GM12872 (cell line): ENCODE results near the gene TENM4.

Experiments used
- TF ChIP-seq, protein P1 (sequence below): IDR thresholded peaks from 3 replicates; pipeline ENCODE4 v1.5.1; 2011; ENCODE audit warnings: low read depth, mild to moderate bottlenecking, low read length, moderate library complexity; ENCODE audit not compliant: insufficient read depth

The TENM4 gene

DNA sequence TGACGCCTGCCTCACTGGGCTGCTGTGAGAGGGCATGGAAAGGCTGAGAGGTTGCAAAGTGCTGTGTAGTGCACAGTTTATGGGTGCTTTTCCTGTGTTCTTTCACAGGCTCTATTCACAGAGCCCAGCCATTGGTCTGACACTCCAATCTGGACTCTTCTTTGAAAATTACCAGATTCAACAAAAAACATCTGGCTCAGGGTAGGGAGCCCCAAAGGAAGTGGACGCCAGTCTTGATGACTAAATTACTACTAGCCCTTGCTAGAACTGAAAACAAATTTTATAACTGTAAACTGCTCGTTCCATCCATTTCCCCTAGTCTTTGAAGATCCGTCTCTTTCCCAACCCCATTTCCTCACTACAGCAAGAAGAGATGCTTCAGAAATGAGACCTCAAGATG lies 178.6 kb downstream of the TENM4 start:
- TF ChIP-seq, protein P1, sequence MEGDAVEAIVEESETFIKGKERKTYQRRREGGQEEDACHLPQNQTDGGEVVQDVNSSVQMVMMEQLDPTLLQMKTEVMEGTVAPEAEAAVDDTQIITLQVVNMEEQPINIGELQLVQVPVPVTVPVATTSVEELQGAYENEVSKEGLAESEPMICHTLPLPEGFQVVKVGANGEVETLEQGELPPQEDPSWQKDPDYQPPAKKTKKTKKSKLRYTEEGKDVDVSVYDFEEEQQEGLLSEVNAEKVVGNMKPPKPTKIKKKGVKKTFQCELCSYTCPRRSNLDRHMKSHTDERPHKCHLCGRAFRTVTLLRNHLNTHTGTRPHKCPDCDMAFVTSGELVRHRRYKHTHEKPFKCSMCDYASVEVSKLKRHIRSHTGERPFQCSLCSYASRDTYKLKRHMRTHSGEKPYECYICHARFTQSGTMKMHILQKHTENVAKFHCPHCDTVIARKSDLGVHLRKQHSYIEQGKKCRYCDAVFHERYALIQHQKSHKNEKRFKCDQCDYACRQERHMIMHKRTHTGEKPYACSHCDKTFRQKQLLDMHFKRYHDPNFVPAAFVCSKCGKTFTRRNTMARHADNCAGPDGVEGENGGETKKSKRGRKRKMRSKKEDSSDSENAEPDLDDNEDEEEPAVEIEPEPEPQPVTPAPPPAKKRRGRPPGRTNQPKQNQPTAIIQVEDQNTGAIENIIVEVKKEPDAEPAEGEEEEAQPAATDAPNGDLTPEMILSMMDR: no peak

DNA sequence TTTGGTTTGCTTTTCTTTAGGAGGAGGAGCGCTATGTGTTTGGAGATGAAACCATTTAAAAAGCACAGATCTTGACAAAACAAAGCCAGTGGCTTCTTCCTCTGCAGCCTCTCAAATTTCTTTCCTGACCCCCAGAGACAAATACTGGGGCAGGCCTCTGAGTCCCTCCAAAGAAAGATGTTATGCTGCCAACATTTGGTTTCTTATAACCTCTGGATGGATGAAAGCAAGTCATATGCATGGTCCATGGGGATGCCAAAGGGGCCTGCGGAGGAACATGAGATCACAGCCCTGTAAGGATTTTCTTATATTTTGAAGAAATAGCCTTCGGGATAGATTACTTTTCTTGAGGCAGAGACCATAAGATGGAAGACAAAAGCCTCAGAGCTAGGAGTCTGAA lies 179.1 kb downstream of the TENM4 start:
- TF ChIP-seq, protein P1: no peak

GRCh38 chr11:79259800-79260199 lies 181.0 kb downstream of the TENM4 start:
- TF ChIP-seq, protein P1: 0 out of 3 replicates have a peak, but pooled peaks have one; percentile 5

DNA sequence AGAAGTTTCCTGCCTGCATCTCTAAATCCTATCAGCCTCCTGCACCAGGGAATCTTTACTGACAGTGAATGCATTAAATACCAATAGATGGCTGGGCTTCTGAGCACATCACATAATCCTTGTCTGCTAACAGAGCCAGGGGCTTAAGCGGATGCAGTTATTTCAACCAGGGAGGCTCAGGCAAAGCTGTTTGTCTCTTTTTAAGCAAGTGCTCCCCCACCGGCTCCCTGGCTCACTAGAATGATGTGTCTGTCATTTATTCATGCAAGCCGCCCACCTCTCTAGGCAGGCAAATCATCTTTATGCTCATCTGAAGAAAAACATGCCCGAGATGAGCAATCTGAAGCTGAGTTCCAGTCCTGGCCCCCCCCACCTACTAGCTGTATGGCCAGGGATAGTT lies 182.3 kb downstream of the TENM4 start:
- TF ChIP-seq, protein P1: no peak

GRCh38 chr11:79255965-79256364 lies 184.9 kb downstream of the TENM4 start:
- TF ChIP-seq, protein P1: no peak

DNA sequence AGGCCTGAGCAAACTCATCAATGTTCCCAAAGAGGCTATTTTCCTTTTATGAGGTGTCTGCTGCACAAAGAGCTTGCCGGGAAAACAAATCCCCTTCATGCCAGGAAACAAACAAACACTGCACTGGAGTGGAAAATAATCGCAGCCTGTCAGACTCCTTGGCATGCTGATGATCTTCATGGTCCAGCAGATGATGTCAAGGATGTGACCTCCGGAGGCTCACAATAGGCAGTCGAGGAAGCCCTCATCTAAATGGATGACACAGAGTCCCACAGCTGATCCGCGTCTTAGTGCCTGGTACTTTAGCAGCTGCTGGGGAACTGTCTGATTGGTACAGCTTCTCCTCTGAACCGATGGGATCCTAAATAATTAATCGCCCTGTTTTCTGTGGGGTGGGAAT lies 187.6 kb downstream of the TENM4 start:
- TF ChIP-seq, protein P1: no peak

DNA sequence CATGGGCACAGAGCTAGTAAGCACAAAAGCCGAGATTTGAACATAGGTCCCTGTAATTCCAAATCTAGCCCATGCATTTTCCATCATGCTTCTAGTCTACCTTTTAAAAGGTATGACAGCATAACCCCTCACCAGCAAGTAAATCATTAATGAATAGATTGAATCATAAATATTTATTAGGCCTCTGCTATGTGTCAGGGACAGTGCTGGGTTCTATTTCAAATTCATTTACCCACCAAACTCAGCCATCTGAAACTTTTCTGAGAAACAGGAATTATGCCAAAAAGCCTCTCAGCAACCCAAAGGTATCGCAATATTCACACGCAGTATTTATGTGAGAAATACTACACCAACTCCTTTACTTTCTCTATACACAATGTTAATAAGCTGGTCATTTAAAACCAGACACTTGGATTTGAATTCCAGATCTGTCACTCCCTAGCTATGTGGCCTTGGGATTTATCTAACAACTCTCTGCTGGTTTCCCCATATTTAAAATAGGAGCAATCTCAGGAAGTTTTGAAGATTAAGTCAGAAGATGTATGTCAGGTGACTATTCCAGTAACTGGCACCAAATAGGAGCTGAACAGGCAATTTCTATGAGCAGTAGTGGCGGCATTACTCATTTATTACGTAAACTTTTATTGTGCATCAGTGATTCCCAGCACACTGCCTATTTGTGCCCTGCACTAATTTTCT lies 191.4 kb downstream of the TENM4 start:
- TF ChIP-seq, protein P1: no peak

- TF ChIP-seq, protein P1: no peak
These were observed 196.0 kb downstream of the TENM4 start for GRCh38 chr11:79244798-79245197.
